ENCODE measurements around the gene MPHOSPH10.

Gene MPHOSPH10

DNA sequence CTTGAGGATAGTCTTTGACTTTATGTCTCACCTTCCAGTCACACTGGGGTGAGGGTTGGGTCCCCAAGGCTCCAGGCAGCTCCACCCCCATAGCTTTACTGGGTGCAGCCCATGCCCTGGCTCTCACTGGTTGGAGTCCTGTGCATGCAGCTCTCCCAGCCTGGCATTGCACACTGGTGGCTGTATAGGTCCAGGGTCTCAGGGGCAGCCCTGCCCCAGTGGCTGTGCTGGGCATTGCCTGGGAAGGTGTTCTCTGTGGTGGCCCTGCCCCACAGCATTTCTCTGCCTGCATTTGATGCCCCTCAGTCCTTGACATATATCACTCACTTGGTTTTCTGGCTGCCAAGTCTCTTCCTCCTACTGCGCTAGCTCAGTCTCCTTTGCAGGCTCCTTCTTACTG, 21.2 kb downstream of the MPHOSPH10 start:
- no peak for DNase-seq
- in situ Hi-C loops (cut with HindIII; ENCODE audit: low pct_ligation_motif_present, low sequenced_read_pairs) = no loop called here
- Histone ChIP-seq H3K36me3 (replicated peaks) (peaks cover 26% of the 10 kb centered on the region), H3K27ac (no peak overlapping the region), H3K27me3 (replicated peaks) (no peaks in the 10 kb centered on the region), H3K4me3 (ENCODE audit: low read depth, low read length) (no peak overlapping the region)
- TF ChIP-seq, protein P1, sequence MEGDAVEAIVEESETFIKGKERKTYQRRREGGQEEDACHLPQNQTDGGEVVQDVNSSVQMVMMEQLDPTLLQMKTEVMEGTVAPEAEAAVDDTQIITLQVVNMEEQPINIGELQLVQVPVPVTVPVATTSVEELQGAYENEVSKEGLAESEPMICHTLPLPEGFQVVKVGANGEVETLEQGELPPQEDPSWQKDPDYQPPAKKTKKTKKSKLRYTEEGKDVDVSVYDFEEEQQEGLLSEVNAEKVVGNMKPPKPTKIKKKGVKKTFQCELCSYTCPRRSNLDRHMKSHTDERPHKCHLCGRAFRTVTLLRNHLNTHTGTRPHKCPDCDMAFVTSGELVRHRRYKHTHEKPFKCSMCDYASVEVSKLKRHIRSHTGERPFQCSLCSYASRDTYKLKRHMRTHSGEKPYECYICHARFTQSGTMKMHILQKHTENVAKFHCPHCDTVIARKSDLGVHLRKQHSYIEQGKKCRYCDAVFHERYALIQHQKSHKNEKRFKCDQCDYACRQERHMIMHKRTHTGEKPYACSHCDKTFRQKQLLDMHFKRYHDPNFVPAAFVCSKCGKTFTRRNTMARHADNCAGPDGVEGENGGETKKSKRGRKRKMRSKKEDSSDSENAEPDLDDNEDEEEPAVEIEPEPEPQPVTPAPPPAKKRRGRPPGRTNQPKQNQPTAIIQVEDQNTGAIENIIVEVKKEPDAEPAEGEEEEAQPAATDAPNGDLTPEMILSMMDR (IDR thresholded peaks at IDR 0.05; ENCODE audit: low read depth, low read length, missing control alignments) = peak; percentile 16

- Histone ChIP-seq H3K36me3 (replicated peaks) (peaks cover 17% of the 10 kb centered on the region), H3K27ac (no peak overlapping the region), H3K27me3 (replicated peaks) (no peaks in the 10 kb centered on the region), H3K4me3 (ENCODE audit: low read depth, low read length) (no peak overlapping the region)
- TF ChIP-seq, protein P1 (IDR thresholded peaks at IDR 0.05; ENCODE audit: low read depth, low read length, missing control alignments) = no peak
- no peak for DNase-seq
- in situ Hi-C loops (cut with HindIII; ENCODE audit: low pct_ligation_motif_present, low sequenced_read_pairs) = no loop called here
Measured at GRCh38 chr2:71153585-71154224, 23.3 kb downstream of the MPHOSPH10 start.

DNA sequence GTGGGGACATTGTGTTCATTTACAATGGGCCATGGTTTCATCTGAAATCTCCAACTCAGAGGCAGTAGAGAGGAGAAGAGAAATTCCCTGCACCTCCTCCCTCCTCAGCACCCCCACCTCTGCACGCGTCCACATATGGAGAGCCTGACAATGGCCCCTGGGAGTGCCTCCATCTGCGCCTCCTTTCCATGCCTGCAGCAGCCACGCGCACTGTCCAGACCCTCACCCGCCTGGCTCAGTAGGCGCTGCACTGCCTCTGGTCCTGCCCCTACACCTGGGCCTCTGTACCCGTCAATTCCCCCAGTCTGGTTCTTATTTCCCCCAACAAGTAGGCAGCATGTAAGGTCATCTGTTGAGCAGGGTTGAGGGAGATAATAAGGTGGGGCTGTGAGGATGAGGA, 23.8 kb downstream of the MPHOSPH10 start:
- H3K4me3 ChIP-seq (ENCODE audit: low read depth, low read length) = no peak overlapping the region
- H3K27ac ChIP-seq = no peak overlapping the region
- H3K27me3 ChIP-seq (replicated peaks) = no peaks in the 10 kb centered on the region
- peaks cover 11% of the 10 kb centered on the region for H3K36me3 ChIP-seq (replicated peaks)
- TF ChIP-seq, protein P1 (IDR thresholded peaks at IDR 0.05; ENCODE audit: low read depth, low read length, missing control alignments) = no peak
- in situ Hi-C loops (cut with HindIII; ENCODE audit: low pct_ligation_motif_present, low sequenced_read_pairs) = no loop called here
- no peak for DNase-seq

- TF ChIP-seq, protein P1 (IDR thresholded peaks at IDR 0.05; ENCODE audit: low read depth, low read length, missing control alignments) = peak; percentile 31
- H3K4me3 ChIP-seq (ENCODE audit: low read depth, low read length) = no peak overlapping the region
- in situ Hi-C loops (cut with HindIII; ENCODE audit: low pct_ligation_motif_present, low sequenced_read_pairs) = no loop called here
- no peaks in the 10 kb centered on the region for H3K27me3 ChIP-seq (replicated peaks)
- peaks cover 7% of the 10 kb centered on the region for H3K36me3 ChIP-seq (replicated peaks)
- no peak for DNase-seq
- H3K27ac ChIP-seq = no peak overlapping the region
Measured at GRCh38 chr2:71154798-71155197, 24.4 kb downstream of the MPHOSPH10 start.

- no peaks in the 10 kb centered on the region for H3K36me3 ChIP-seq (replicated peaks)
- TF ChIP-seq, protein P1 (IDR thresholded peaks at IDR 0.05; ENCODE audit: low read depth, low read length, missing control alignments) = no peak
- in situ Hi-C loops (cut with HindIII; ENCODE audit: low pct_ligation_motif_present, low sequenced_read_pairs) = no loop called here
- no peak overlapping the region for H3K4me3 ChIP-seq (ENCODE audit: low read depth, low read length)
- H3K27ac ChIP-seq = no peak overlapping the region
- no peak for DNase-seq
- H3K27me3 ChIP-seq (replicated peaks) = no peaks in the 10 kb centered on the region
Measured at GRCh38 chr2:71155846-71156245, 25.4 kb downstream of the MPHOSPH10 start.

DNA sequence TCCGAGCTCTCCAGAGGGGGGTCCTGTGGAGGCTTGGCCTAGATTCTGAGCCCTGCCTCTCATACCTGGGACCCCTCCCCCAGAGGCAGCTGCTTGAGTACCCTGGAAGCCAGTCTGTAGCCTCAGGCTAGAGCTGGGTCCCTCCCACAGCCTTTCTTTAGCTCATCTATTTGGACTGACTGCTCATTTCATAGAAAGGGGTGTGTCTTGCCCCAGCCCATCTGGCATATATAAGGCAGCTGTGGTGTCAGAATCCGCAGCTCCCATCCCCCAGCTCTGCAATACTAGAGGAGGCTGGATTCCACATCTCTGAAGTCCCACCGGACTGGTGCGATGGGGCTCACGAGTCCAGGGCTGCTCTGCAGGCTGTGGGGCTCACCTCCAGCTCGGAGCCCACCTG, 26.1 kb downstream of the MPHOSPH10 start:
- in situ Hi-C loops (cut with HindIII; ENCODE audit: low pct_ligation_motif_present, low sequenced_read_pairs) = no loop called here
- Histone ChIP-seq H3K4me3 (ENCODE audit: low read depth, low read length) (no peak overlapping the region), H3K27me3 (replicated peaks) (no peaks in the 10 kb centered on the region), H3K36me3 (replicated peaks) (no peaks in the 10 kb centered on the region), H3K27ac (no peak overlapping the region)
- DNase-seq = no peak
- TF ChIP-seq, protein P1 (IDR thresholded peaks at IDR 0.05; ENCODE audit: low read depth, low read length, missing control alignments) = no peak
